Measurements from ENCODE around the gene MED13.
"Not testable (repeated sequence)": the region's sequence is repeated elsewhere in the genome, so short reads cannot be mapped to it uniquely, and the experiment has no call there.

MED13 gene

GRCh38 chr17:62017912-62018311 lies 47.2 kb downstream of the MED13 start:
- Histone ChIP-seq H3K4me3 (ENCODE audit: control insufficient read depth in 1 of 7, extremely low read depth in 1 of 7, insufficient read depth in 4 of 7, low read depth in 2 of 7, low read length in 6 of 7) (no peak overlapping the region), H3K36me3 (ENCODE audit: control insufficient read depth in 4 of 4, insufficient read depth in 4 of 4, low read length in 3 of 4) (peaks cover 16 to 52% (median 24%) of the 10 kb centered on the region in 4 experiments), H3K27me3 (replicated peaks in 2 of 5; ENCODE audit: control insufficient read depth in 4 of 5, insufficient read depth in 5 of 5, low read length in 4 of 5) (no peaks in the 10 kb centered on the region), H3K9me3 (ENCODE audit: control extremely low read depth in 1 of 5, control insufficient read depth in 4 of 5, insufficient read depth in 2 of 5, low read depth in 1 of 5, low read length in 4 of 5) (peaks cover 0 to 5% (median 0%) of the 10 kb centered on the region in 5 experiments), H3K27ac (ENCODE audit: insufficient read depth in 1 of 2, low read depth in 1 of 2, low read length in 2 of 2, poor library complexity in 1 of 2, severe bottlenecking in 2 of 2) (no peak overlapping the region), H3K4me1 (ENCODE audit: control extremely low read depth in 1 of 4, control insufficient read depth in 4 of 4, insufficient read depth in 4 of 4, low read length in 3 of 4) (no peaks in the 10 kb centered on the region)
- ChIA-PET CTCF (interaction anchor here (0.7 kb wide), 1 partner anchor 23 kb away, joined by 3 read pairs; no protein-coding TSS in a partner anchor), POLR2A (no interaction called here)
- no peak for DNase-seq

GRCh38 chr17:62017496-62017895 lies 47.6 kb downstream of the MED13 start:
- ChIA-PET CTCF (interaction anchor here (0.7 kb wide), 1 partner anchor 23 kb away, joined by 3 read pairs; no protein-coding TSS in a partner anchor), POLR2A (no interaction called here)
- no peak for DNase-seq
- Histone ChIP-seq H3K36me3 (ENCODE audit: control insufficient read depth in 4 of 4, insufficient read depth in 4 of 4, low read length in 3 of 4) (peaks cover 14 to 51% (median 20%) of the 10 kb centered on the region in 4 experiments), H3K4me3 (ENCODE audit: control insufficient read depth in 1 of 7, extremely low read depth in 1 of 7, insufficient read depth in 4 of 7, low read depth in 2 of 7, low read length in 6 of 7) (no peak overlapping the region), H3K9me3 (ENCODE audit: control extremely low read depth in 1 of 5, control insufficient read depth in 4 of 5, insufficient read depth in 2 of 5, low read depth in 1 of 5, low read length in 4 of 5) (peaks cover 0 to 5% (median 0%) of the 10 kb centered on the region in 5 experiments), H3K4me1 (ENCODE audit: control extremely low read depth in 1 of 4, control insufficient read depth in 4 of 4, insufficient read depth in 4 of 4, low read length in 3 of 4) (no peaks in the 10 kb centered on the region), H3K27ac (ENCODE audit: insufficient read depth in 1 of 2, low read depth in 1 of 2, low read length in 2 of 2, poor library complexity in 1 of 2, severe bottlenecking in 2 of 2) (no peak overlapping the region), H3K27me3 (replicated peaks in 2 of 5; ENCODE audit: control insufficient read depth in 4 of 5, insufficient read depth in 5 of 5, low read length in 4 of 5) (no peaks in the 10 kb centered on the region)
- no CpG with 5 or more reads among the region's 1 CpG for WGBS (ENCODE audit: insufficient coverage)

GRCh38 chr17:62014526-62014925 lies 50.6 kb downstream of the MED13 start:
- ChIA-PET CTCF (no interaction called here), POLR2A (no interaction called here)
- Histone ChIP-seq H3K9me3 (ENCODE audit: control extremely low read depth in 1 of 5, control insufficient read depth in 4 of 5, insufficient read depth in 2 of 5, low read depth in 1 of 5, low read length in 4 of 5) (peaks cover 0 to 5% (median 0%) of the 10 kb centered on the region in 5 experiments), H3K36me3 (ENCODE audit: control insufficient read depth in 4 of 4, insufficient read depth in 4 of 4, low read length in 3 of 4) (peaks cover 20 to 62% (median 26%) of the 10 kb centered on the region in 4 experiments), H3K4me1 (ENCODE audit: control extremely low read depth in 1 of 4, control insufficient read depth in 4 of 4, insufficient read depth in 4 of 4, low read length in 3 of 4) (no peaks in the 10 kb centered on the region), H3K4me3 (ENCODE audit: control insufficient read depth in 1 of 7, extremely low read depth in 1 of 7, insufficient read depth in 4 of 7, low read depth in 2 of 7, low read length in 6 of 7) (no peak overlapping the region), H3K27me3 (replicated peaks in 2 of 5; ENCODE audit: control insufficient read depth in 4 of 5, insufficient read depth in 5 of 5, low read length in 4 of 5) (no peaks in the 10 kb centered on the region), H3K27ac (ENCODE audit: insufficient read depth in 1 of 2, low read depth in 1 of 2, low read length in 2 of 2, poor library complexity in 1 of 2, severe bottlenecking in 2 of 2) (no peak overlapping the region)
- no peak for DNase-seq
- WGBS (ENCODE audit: insufficient coverage), result no CpG with 5 or more reads among the region's 1 CpG

- WGBS (ENCODE audit: insufficient coverage), result no CpG with 5 or more reads among the region's 1 CpG
- ChIA-PET CTCF (no interaction called here), POLR2A (interaction anchor here (0.5 kb wide), 1 partner anchor 119 kb away, joined by 3 read pairs; no protein-coding TSS in a partner anchor)
- H3K4me1 ChIP-seq (ENCODE audit: control extremely low read depth in 1 of 4, control insufficient read depth in 4 of 4, insufficient read depth in 4 of 4, low read length in 3 of 4), result no peaks in the 10 kb centered on the region
- H3K27me3 ChIP-seq (replicated peaks in 2 of 5; ENCODE audit: control insufficient read depth in 4 of 5, insufficient read depth in 5 of 5, low read length in 4 of 5), result no peaks in the 10 kb centered on the region
- H3K36me3 ChIP-seq (ENCODE audit: control insufficient read depth in 4 of 4, insufficient read depth in 4 of 4, low read length in 3 of 4), result peaks cover 20 to 65% (median 31%) of the 10 kb centered on the region in 4 experiments
- no peak overlapping the region for H3K27ac ChIP-seq (ENCODE audit: insufficient read depth in 1 of 2, low read depth in 1 of 2, low read length in 2 of 2, poor library complexity in 1 of 2, severe bottlenecking in 2 of 2)
- no peak overlapping the region for H3K4me3 ChIP-seq (ENCODE audit: control insufficient read depth in 1 of 7, extremely low read depth in 1 of 7, insufficient read depth in 4 of 7, low read depth in 2 of 7, low read length in 6 of 7)
- H3K9me3 ChIP-seq (ENCODE audit: control extremely low read depth in 1 of 5, control insufficient read depth in 4 of 5, insufficient read depth in 2 of 5, low read depth in 1 of 5, low read length in 4 of 5), result no peaks in the 10 kb centered on the region
- no peak for DNase-seq
Measured at GRCh38 chr17:62009220-62009619, 55.9 kb downstream of the MED13 start.

- Histone ChIP-seq H3K27me3 (replicated peaks in 2 of 5; ENCODE audit: control insufficient read depth in 4 of 5, insufficient read depth in 5 of 5, low read length in 4 of 5) (no peaks in the 10 kb centered on the region), H3K4me3 (ENCODE audit: control insufficient read depth in 1 of 7, extremely low read depth in 1 of 7, insufficient read depth in 4 of 7, low read depth in 2 of 7, low read length in 6 of 7) (no peak overlapping the region), H3K4me1 (ENCODE audit: control extremely low read depth in 1 of 4, control insufficient read depth in 4 of 4, insufficient read depth in 4 of 4, low read length in 3 of 4) (no peaks in the 10 kb centered on the region), H3K27ac (ENCODE audit: insufficient read depth in 1 of 2, low read depth in 1 of 2, low read length in 2 of 2, poor library complexity in 1 of 2, severe bottlenecking in 2 of 2) (no peak overlapping the region), H3K36me3 (ENCODE audit: control insufficient read depth in 4 of 4, insufficient read depth in 4 of 4, low read length in 3 of 4) (peaks cover 23 to 63% (median 32%) of the 10 kb centered on the region in 4 experiments), H3K9me3 (ENCODE audit: control extremely low read depth in 1 of 5, control insufficient read depth in 4 of 5, insufficient read depth in 2 of 5, low read depth in 1 of 5, low read length in 4 of 5) (no peaks in the 10 kb centered on the region)
- 100% methylated on average over 3 of the region's 5 CpGs for WGBS (ENCODE audit: insufficient coverage)
- DNase-seq, result no peak
- ChIA-PET CTCF (no interaction called here), POLR2A (no interaction called here)
Measured at GRCh38 chr17:62008294-62008693, 56.8 kb downstream of the MED13 start.

GRCh38 chr17:62004388-62004787 lies 60.7 kb downstream of the MED13 start:
- peaks cover 13 to 42% (median 22%) of the 10 kb centered on the region in 4 experiments for H3K36me3 ChIP-seq (ENCODE audit: control insufficient read depth in 4 of 4, insufficient read depth in 4 of 4, low read length in 3 of 4)
- ChIA-PET POLR2A (no interaction called here), CTCF (no interaction called here)
- H3K9me3 ChIP-seq (ENCODE audit: control extremely low read depth in 1 of 5, control insufficient read depth in 4 of 5, insufficient read depth in 2 of 5, low read depth in 1 of 5, low read length in 4 of 5), result no peaks in the 10 kb centered on the region
- DNase-seq, result no peak
- no peaks in the 10 kb centered on the region for H3K27me3 ChIP-seq (replicated peaks in 2 of 5; ENCODE audit: control insufficient read depth in 4 of 5, insufficient read depth in 5 of 5, low read length in 4 of 5)
- H3K27ac ChIP-seq (ENCODE audit: insufficient read depth in 1 of 2, low read depth in 1 of 2, low read length in 2 of 2, poor library complexity in 1 of 2, severe bottlenecking in 2 of 2), result no peak overlapping the region
- no peak overlapping the region for H3K4me3 ChIP-seq (ENCODE audit: control insufficient read depth in 1 of 7, extremely low read depth in 1 of 7, insufficient read depth in 4 of 7, low read depth in 2 of 7, low read length in 6 of 7)
- H3K4me1 ChIP-seq (ENCODE audit: control extremely low read depth in 1 of 4, control insufficient read depth in 4 of 4, insufficient read depth in 4 of 4, low read length in 3 of 4), result no peaks in the 10 kb centered on the region

GRCh38 chr17:62003141-62003540 lies 61.9 kb downstream of the MED13 start:
- H3K27me3 ChIP-seq (replicated peaks in 2 of 5; ENCODE audit: control insufficient read depth in 4 of 5, insufficient read depth in 5 of 5, low read length in 4 of 5); H3K4me1 ChIP-seq (ENCODE audit: control extremely low read depth in 1 of 4, control insufficient read depth in 4 of 4, insufficient read depth in 4 of 4, low read length in 3 of 4); POLR2A ChIA-PET; H3K9me3 ChIP-seq (ENCODE audit: control extremely low read depth in 1 of 5, control insufficient read depth in 4 of 5, insufficient read depth in 2 of 5, low read depth in 1 of 5, low read length in 4 of 5); H3K27ac ChIP-seq (ENCODE audit: insufficient read depth in 1 of 2, low read depth in 1 of 2, low read length in 2 of 2, poor library complexity in 1 of 2, severe bottlenecking in 2 of 2); H3K4me3 ChIP-seq (ENCODE audit: control insufficient read depth in 1 of 7, extremely low read depth in 1 of 7, insufficient read depth in 4 of 7, low read depth in 2 of 7, low read length in 6 of 7); CTCF ChIA-PET; DNase-seq: not testable (repeated sequence)
- 100% methylated on average over 3 of the region's 3 CpGs for WGBS (ENCODE audit: insufficient coverage)
- peaks cover 13 to 35% (median 20%) of the 10 kb centered on the region in 4 experiments for H3K36me3 ChIP-seq (ENCODE audit: control insufficient read depth in 4 of 4, insufficient read depth in 4 of 4, low read length in 3 of 4)
